ENCODE data around the gene DAPK2.

GRCh38 chr15:63998489-63998888 lies 47.8 kb downstream of the DAPK2 start:
- TF ChIP-seq, protein P1, sequence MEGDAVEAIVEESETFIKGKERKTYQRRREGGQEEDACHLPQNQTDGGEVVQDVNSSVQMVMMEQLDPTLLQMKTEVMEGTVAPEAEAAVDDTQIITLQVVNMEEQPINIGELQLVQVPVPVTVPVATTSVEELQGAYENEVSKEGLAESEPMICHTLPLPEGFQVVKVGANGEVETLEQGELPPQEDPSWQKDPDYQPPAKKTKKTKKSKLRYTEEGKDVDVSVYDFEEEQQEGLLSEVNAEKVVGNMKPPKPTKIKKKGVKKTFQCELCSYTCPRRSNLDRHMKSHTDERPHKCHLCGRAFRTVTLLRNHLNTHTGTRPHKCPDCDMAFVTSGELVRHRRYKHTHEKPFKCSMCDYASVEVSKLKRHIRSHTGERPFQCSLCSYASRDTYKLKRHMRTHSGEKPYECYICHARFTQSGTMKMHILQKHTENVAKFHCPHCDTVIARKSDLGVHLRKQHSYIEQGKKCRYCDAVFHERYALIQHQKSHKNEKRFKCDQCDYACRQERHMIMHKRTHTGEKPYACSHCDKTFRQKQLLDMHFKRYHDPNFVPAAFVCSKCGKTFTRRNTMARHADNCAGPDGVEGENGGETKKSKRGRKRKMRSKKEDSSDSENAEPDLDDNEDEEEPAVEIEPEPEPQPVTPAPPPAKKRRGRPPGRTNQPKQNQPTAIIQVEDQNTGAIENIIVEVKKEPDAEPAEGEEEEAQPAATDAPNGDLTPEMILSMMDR (IDR thresholded peaks at IDR 0.05): no peak
- TF ChIP-seq EZH2 (IDR thresholded peaks at IDR 0.05; ENCODE audit: borderline replicate concordance, insufficient read depth, low read depth, low read length, poor library complexity, severe bottlenecking): no peak

All from B cell (primary cell).